Esophagus squamous epithelium (tissue), 4 donors: ENCODE measurements around the gene BCDIN3D.

Source experiments
- CTCF ChIP-seq, 6 experiments: fragments of 450-650 bp in 4 of 6; fragments of 200-600 bp in 2 of 6; sonication (generic) in 2 of 6; IDR thresholded peaks; one replicate each; pipeline ENCODE4 v1.5.1; 2016 to 2019; ENCODE audit warnings: antibody characterized with exemption in 6 of 6, mild to moderate bottlenecking in 4 of 6, moderate library complexity in 4 of 6
- POLR2A ChIP-seq, 4 donors: fragments of 450-650 bp; IDR thresholded peaks; one replicate each; pipeline ENCODE4 v1.6.1; 2017; ENCODE audit warnings: antibody characterized with exemption in 4 of 4, mild to moderate bottlenecking in 4 of 4, moderate library complexity in 3 of 4

GRCh38 chr12:49823350-49823749 is 19.6 kb downstream of the BCDIN3D start:
- TF ChIP-seq CTCF (IDR thresholded peaks at IDR 0.05) (no peak), POLR2A (IDR thresholded peaks at IDR 0.05) (no peak)
